GM06990 (cell line): Measurements from ENCODE around the gene SCRT2.

ENCODE experiments used
- DNase-seq: peaks from one replicate; pipeline ENCODE4 v3.0.0-alpha.2; 2011; ENCODE audit not compliant: insufficient read length; ENCODE audit errors: extremely low read depth
- H3K27me3 ChIP-seq: replicated peaks from 2 replicates; pipeline ENCODE4 v1.6.0; 2011; ENCODE audit warnings: low read length; ENCODE audit not compliant: control insufficient read depth, insufficient read depth
- H3K36me3 ChIP-seq: 2 replicates; pipeline ENCODE4 v1.5.1; 2011; ENCODE audit warnings: low read length; ENCODE audit not compliant: control insufficient read depth, insufficient read depth
- H3K4me3 ChIP-seq: replicated peaks from 2 replicates; pipeline ENCODE4 v1.5.1; 2011; ENCODE audit warnings: low read depth, mild to moderate bottlenecking, control low read depth, low read length
- TF ChIP-seq, protein P1 (sequence below): IDR thresholded peaks from 2 replicates; pipeline ENCODE4 v1.5.1; 2011; ENCODE audit warnings: low read length, control low read depth, mild to moderate bottlenecking, inconsistent platforms; ENCODE audit not compliant: insufficient read depth, poor library complexity, severe bottlenecking

The SCRT2 gene

DNA sequence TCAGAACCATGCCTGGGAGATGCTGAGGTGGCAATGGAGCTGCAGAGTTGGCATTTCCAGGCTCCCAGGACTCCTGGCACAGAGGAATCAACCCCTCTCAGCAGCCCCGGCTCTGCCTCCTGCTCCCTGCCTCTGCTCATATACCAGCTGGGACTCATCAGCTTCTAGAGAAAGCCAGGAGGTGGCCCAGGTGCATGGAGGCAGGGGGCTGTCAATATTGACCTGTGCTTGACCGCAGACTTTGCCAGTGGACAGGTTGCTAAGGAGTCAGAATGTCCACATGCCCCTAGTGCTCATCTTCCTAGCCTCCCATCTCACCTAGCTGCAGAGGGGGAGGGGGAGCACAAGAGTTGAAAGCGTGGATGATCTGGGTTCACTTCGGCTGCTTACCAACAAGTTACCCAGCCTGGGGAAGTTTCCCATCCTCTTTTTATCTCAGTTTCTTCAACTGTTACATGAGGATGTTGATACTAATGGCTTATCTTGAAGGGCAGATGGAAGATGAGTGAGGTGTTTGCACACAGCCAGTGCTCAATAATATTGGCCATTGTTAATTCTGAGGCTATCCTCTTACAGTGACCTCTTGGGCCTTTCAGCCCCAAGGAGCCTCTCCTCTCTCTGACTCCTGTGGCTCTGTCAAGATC lies 9.2 kb upstream of the SCRT2 start:
- TF ChIP-seq, protein P1, sequence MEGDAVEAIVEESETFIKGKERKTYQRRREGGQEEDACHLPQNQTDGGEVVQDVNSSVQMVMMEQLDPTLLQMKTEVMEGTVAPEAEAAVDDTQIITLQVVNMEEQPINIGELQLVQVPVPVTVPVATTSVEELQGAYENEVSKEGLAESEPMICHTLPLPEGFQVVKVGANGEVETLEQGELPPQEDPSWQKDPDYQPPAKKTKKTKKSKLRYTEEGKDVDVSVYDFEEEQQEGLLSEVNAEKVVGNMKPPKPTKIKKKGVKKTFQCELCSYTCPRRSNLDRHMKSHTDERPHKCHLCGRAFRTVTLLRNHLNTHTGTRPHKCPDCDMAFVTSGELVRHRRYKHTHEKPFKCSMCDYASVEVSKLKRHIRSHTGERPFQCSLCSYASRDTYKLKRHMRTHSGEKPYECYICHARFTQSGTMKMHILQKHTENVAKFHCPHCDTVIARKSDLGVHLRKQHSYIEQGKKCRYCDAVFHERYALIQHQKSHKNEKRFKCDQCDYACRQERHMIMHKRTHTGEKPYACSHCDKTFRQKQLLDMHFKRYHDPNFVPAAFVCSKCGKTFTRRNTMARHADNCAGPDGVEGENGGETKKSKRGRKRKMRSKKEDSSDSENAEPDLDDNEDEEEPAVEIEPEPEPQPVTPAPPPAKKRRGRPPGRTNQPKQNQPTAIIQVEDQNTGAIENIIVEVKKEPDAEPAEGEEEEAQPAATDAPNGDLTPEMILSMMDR: no peak
- no peak overlapping the region for H3K4me3 ChIP-seq
- peaks cover 1% of the 10 kb centered on the region for H3K27me3 ChIP-seq
- no peak for DNase-seq
- no peaks in the 10 kb centered on the region for H3K36me3 ChIP-seq

DNA sequence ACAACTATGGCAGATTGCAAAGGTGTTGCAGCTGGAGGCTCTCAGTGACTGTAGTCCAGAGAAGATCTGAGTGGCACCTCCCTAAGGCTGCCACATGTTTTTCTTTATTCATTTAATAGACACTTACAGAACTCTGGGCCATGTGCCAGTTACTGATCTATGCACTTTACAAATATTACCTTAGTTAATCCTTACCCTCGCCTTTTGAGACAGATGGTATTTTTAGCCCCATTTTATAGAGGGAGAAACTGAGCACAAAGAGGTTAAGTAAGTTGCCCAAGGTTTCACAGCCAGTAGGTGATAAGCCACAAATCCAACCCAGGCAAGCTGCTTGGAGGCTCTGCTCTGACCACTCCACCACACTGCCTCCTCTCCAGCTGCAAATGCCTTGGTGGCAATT lies 6.5 kb upstream of the SCRT2 start:
- DNase-seq: no peak
- TF ChIP-seq, protein P1: no peak
- no peaks in the 10 kb centered on the region for H3K36me3 ChIP-seq
- no peak overlapping the region for H3K4me3 ChIP-seq
- H3K27me3 ChIP-seq: peaks cover 1% of the 10 kb centered on the region; the same call in 1 of the 2 replicates

DNA sequence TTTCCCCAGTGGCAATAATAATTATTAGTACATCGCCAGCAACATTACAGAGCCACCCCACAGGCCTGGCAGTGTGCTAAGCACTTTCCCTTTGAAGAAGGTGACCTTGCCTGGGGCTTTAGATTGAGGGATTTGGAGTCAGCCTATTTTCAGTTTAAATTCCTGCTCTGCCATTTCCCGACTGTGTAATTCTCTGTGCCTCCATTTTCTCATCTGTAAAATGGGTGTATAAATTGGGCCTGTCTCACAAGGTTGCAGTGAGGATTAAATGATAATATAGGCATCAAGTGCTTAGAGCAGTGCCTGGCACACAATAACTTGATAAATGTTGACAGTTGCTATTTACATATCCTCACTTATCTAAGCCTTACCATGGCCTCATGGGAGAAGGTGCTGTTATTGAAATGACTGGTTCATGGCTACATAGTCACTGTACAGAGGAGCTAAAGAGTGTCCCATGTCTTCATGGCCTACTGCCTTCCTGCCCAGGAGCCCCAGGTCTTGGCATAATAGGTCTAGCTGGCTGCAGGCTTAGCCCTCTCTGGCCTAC lies 5.1 kb upstream of the SCRT2 start:
- no peak for DNase-seq
- no peak overlapping the region for H3K4me3 ChIP-seq
- TF ChIP-seq, protein P1: no peak
- peaks cover 1% of the 10 kb centered on the region; the same call in 1 of the 2 replicates for H3K27me3 ChIP-seq
- H3K36me3 ChIP-seq: no peaks in the 10 kb centered on the region

DNA sequence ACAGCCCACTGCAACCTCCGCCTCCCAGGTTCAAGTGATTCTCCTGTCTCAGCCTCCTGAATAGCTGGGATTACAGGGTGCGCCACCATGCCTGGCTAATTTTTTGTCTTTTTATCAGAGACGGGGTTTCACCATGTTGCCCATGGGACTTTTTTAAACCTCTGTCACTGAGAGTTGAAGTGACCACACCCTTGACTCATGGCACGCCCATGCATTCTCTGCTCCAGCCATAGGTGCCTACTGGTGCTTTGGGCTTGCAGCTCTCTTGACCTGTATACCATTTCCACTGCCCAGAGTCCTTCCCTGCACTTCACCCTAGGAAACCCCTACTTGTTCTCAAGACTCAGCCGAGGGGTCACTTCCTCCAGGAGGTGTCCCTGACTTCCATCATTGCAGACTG lies 2.4 kb upstream of the SCRT2 start:
- Histone ChIP-seq H3K4me3 (no peak overlapping the region), H3K36me3 (no peaks in the 10 kb centered on the region), H3K27me3 (peaks cover 3% of the 10 kb centered on the region; the same call in 1 of the 2 replicates)
- TF ChIP-seq, protein P1: no peak
- DNase-seq: no peak

DNA sequence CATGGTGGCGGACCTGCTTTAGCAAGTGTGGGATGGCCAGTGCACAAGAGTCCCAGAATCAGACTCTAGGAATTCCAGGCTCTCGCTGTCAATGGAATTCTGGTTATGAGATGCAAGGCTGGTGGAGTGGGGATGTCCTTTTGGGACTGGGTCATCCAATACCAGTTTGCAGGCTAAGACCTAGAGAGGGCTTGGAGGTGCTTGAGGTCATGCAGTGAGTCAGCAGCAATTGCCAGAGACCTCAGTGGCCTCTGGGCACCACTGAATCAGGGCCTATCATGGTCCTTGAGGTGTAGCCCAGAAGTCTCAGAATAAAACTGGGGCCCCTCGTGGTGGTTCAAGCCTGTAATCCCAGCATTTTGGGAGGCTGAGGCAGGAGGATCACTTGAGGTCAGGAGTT lies 1.4 kb upstream of the SCRT2 start:
- Histone ChIP-seq H3K36me3 (no peaks in the 10 kb centered on the region), H3K4me3 (no peak overlapping the region), H3K27me3 (peaks cover 3% of the 10 kb centered on the region; the same call in 1 of the 2 replicates)
- no peak for DNase-seq
- TF ChIP-seq, protein P1: no peak
